HuH-7.5 (cell line): Measurements from ENCODE around the gene KCNK17.
A peak's percentile ranks its signal among the peaks of the same experiment; 100 is the strongest.

Experiments
- DNase-seq: peaks from one replicate; pipeline ENCODE4 v3.0.0; 2011; ENCODE audit warnings: low spot score

The KCNK17 gene

DNA sequence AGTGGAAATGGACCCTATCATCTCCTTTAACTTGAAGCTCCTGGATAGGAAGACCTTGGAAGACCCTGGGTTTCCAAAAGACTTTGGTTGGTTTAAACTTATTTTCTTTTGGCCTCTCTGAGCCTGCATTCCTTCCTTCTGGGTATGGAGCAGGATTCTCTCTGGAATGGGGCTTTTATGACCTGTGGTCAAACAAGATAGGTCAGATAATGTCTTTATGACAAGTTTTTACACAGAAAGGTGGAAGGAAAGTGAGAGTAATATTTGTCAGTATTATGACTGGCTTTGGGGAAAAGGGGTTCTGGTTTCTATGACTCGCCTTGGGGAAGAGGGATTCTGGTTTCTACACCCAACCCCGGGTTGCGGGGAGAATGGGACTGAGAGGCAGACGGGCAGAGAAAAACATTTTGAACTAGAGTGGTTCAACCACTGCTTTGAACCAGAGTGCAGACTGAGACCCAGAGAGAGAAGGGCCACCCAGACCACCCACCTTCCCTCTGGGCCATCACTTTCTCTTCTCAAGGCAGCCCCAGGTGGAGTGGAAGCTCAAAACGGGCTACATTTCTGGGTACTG is 47.4 kb downstream of the KCNK17 start:
- no peak for DNase-seq

GRCh38 chr6:39266375-39266774 is 47.8 kb downstream of the KCNK17 start:
- no peak for DNase-seq

- DNase-seq: no peak
These were observed 50.7 kb downstream of the KCNK17 start for GRCh38 chr6:39263303-39264037.

DNA sequence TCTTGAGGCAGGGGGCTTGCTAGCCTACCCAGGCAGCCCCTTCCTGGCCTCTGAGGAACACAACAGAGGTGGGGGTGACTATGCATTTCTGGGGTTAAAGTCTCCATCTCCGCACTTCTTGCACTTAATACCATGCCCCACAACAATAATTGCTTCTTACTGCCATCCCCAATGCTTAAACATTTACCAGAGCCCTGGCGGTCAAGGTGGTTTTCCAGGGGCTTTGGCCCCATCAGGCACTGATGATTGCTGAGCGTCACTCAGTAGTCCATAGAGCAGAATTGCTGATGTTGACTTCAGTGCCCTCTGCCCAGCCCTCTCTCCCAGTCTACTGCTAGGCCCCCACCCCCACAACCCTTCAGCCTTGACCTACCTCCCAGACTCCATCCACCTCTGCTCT is 52.5 kb downstream of the KCNK17 start:
- no peak for DNase-seq

DNA sequence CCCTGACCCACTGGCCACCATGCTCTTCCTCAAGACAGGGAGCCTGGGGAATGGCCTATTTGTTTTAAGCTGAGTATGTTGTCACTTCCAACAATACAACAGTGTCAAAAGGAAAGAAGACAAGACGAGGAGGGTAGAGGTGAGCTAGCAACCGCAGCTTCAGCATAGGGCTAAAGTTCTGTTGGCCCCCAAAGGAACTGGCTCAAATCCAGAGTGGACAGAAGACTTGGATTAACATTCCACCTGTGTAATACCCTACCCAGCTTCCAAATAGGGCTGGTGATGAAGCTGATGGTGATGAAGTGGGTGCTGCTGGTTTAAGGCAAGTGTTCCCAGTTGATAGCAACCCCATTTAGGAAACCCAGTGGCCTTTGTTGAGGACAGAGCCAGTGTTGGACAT is 53.3 kb downstream of the KCNK17 start:
- DNase-seq: no peak

DNA sequence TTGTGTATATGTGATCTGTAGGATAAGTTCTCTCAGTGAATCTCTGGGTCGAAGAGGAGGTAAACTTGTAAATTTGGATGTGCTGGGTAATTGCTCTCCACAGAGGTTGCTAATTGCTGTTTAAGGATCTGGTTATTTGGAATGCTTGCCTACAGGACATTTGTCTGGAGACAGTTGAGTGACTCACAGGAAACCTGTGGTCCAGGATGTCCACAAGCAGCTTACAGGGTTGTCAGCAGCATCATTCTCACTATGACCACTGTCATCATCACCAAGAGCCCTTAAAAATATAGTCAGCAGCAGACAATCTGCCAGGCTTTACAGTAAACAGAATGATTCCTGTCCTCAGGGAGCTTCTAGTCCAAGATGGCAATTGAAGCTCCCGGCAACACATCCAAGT is 53.8 kb downstream of the KCNK17 start:
- no peak for DNase-seq

DNA sequence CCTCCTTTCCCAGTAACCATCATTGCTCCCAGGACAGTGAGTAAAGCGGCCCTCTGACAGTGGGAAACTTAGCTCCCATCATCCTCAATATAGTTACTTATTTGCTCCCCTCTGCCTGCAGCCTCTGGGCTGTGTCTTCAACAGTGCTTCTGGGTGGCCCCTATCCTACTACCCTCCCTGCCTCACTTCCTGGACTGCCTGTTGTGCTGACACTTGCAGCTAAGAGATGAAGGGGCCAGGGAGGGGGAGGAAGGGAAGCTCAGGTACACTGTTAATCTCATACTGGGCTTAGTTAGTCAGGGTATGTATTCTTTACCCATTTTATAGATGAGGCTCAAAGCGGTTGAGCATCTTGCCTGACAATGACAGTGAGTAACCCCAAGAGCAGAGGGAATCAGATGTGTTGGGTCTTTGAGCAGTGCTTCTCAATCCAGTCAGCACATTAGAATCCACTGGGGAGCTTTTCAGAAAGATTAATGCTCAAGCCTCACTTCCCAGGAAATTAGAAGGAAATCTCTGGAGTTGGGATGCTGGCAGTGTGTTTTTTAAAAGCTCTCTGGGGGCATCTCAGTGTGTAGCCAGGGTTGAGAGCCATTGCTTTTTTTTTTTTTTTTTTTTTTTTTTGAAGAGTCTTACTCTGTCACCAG is 57.8 kb downstream of the KCNK17 start:
- DNase-seq: no peak

GRCh38 chr6:39254999-39255535 is 59.2 kb downstream of the KCNK17 start:
- no peak for DNase-seq

DNA sequence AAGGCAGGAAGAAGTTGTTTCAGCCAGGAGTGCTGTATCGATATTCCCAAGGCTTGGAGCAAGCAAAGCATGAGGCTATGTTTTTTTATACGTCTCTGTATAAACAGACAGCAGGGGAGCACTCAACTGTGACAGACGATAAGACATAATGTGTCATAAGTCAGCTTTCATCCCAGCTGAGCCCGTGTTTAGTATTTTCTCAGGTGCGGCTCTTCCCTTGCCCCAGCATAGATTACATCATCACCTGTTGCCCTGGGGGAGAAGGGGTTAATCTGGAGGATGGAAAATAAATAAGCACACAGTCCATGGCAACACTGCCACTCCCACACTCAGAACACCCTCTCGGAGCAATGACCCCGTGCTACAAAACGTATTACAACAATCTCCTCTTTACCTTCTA is 62.8 kb downstream of the KCNK17 start:
- DNase-seq: peak; percentile 31

GRCh38 chr6:39250507-39250906 is 63.7 kb downstream of the KCNK17 start:
- DNase-seq: no peak

DNA sequence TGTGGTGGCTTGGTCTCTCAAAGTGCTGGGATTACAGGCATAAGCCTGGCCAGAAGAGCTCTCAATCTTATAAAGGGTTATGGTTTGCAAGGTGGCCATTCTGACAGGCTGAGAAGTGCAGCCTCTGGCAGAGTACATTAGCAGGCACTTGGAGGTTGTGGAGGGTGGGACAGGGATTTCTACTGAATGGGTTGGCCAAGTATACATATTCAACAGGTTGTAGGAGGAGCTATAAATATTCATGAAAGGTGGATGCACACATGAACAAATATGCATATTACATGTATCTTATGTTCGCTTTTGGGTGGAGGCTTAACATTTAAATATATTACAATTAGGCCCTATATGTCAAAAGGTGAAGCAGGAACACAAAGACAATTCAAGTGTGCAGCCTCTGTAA is 64.9 kb downstream of the KCNK17 start:
- DNase-seq: no peak
